SKM-1 (cell line): ENCODE measurements around the gene RTN3.

Experiments used
- DNase-seq: peaks from one replicate; lab custom pipeline; 2025; ENCODE audit not compliant: unreplicated experiment; lab: John Stamatoyannopoulos, UW

Gene RTN3

GRCh38 chr11:63736864-63737263 is 55.6 kb downstream of the RTN3 start:
- DNase-seq, result no peak

- DNase-seq, result no peak
Measured at GRCh38 chr11:63737718-63738117, 56.4 kb downstream of the RTN3 start.

GRCh38 chr11:63738720-63739360 is 57.5 kb downstream of the RTN3 start:
- DNase-seq, result peak; percentile 56

- DNase-seq, result no peak
Measured at GRCh38 chr11:63745304-63746170, 64.2 kb downstream of the RTN3 start.

GRCh38 chr11:63747011-63747410 is 65.7 kb downstream of the RTN3 start:
- no peak for DNase-seq

- no peak for DNase-seq
Measured at GRCh38 chr11:63749624-63750023, 68.3 kb downstream of the RTN3 start.

GRCh38 chr11:63756919-63757761 is 75.8 kb downstream of the RTN3 start:
- DNase-seq, result no peak

GRCh38 chr11:63760487-63761079 is 79.3 kb downstream of the RTN3 start:
- DNase-seq, result no peak

GRCh38 chr11:63761188-63761587 is 79.9 kb downstream of the RTN3 start:
- no peak for DNase-seq

- DNase-seq, result no peak
Measured at GRCh38 chr11:63761931-63762653, 80.8 kb downstream of the RTN3 start.

- DNase-seq, result no peak
Measured at GRCh38 chr11:63762654-63763495, 81.6 kb downstream of the RTN3 start.

- no peak for DNase-seq
Measured at GRCh38 chr11:63763496-63764339, 82.4 kb downstream of the RTN3 start.

- DNase-seq, result no peak
Measured at GRCh38 chr11:63764340-63764678, 83.0 kb downstream of the RTN3 start.

- no peak for DNase-seq
Measured at GRCh38 chr11:63764679-63765647, 83.7 kb downstream of the RTN3 start.

- no peak for DNase-seq
Measured at GRCh38 chr11:63765688-63766241, 84.5 kb downstream of the RTN3 start.

GRCh38 chr11:63766531-63767235 is 85.4 kb downstream of the RTN3 start:
- DNase-seq, result no peak

GRCh38 chr11:63767267-63767564 is 85.9 kb downstream of the RTN3 start:
- no peak for DNase-seq
